HG02840 (cell line): ENCODE measurements around the gene LIMCH1.
"Not testable (repeated sequence)": the region's sequence is repeated elsewhere in the genome, so short reads cannot be mapped to it uniquely, and the experiment has no call there.

Experiments used
- ATAC-seq: cut with Tn5 transposase; IDR thresholded peaks from one replicate; pipeline ENCODE4 v1.9.1; 2021; ENCODE audit warnings: mild to moderate bottlenecking, moderate library complexity, moderate number of reproducible peaks; ENCODE audit not compliant: unreplicated experiment, low FRiP score

Gene LIMCH1

DNA sequence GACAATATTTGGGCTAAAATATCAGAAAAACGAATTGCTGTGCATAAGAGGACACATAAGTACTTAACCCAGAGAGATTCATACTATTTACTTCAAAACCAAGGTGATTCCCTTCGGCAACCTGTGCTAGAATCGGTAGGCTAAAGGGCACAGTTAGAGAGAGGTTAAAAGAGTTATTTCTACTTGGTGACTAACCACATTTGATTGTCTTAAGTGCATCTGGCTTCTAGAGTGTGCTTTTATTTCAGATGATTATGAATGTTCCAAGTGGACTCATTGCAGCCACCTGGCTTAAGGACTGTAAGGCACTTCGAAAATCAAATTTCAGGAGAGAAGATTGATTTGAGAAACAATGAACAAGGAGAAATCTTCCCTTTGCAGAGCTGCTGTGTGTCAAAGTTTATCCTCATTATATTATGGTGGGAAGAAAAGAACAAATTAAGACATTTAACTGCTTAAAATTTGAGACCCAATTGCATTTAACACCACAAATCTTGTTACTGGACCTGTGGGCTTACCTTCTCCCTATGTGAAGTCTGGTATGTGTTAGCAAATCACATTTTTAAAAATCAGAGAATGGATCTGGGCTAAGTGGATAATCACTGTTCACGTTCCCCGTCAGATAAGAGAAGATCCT is 176.5 kb downstream of the LIMCH1 start:
- ATAC-seq: no peak

DNA sequence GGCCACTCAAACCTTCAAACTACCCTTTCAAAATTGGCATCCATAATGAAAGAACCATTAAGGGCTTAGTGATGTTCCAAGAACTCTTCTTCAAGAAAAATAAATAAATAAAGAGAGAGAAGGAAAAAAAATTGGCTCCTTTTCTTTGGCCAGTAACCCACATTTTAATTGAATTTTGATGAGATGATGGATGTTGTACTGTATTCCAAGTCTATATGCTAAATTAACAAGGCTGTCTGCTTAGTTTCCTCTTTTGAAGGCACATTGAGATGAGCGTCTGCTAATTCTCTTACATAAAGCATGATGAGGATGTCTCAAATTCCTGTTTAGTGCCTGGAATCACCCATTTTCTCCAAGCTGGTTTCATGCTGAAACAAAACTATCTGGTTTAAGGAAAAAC is 177.2 kb downstream of the LIMCH1 start:
- ATAC-seq: no peak

GRCh38 chr4:41718907-41719306 is 180.9 kb downstream of the LIMCH1 start:
- no peak for ATAC-seq

GRCh38 chr4:41719417-41719816 is 181.5 kb downstream of the LIMCH1 start:
- ATAC-seq: no peak

DNA sequence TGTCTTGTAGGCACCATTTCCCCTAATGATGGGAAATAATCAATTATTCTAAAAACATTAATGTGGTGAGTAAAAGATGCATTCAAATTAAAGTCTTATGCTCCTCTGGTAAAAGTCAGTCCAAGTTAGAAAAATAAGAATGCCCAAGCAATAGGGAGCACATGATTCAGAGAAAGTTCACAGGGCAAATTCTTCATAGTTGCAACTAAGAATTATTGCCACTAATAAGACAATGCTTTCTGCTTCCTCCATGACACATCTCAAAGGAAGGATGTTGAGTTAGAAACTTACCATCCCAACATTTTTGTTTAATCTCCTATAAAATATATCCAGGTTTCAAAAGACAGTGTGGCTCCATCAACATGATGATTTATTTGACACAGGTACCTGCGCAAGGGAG is 184.2 kb downstream of the LIMCH1 start:
- ATAC-seq: no peak

GRCh38 chr4:41723286-41723685 is 185.3 kb downstream of the LIMCH1 start:
- no peak for ATAC-seq

DNA sequence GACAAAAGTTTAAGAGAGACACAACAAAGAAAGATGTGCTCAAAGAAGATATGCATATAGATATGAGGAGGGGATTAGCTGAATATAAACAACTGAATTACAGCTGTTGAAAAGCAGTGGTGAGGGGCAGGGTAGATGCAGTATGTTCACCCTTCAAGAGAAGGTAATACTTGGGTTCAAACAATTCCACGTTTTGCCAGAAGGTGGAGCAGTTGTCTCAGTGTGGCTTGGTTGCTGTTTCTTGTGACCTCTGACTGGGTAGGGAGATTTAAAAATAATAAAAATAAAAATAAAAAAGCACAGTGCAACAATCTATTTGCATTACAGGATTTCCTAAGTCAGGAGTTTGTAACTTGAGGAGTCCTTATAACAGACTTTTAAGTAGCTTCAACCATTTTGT is 187.3 kb downstream of the LIMCH1 start:
- no peak for ATAC-seq

- no peak for ATAC-seq
Measured at GRCh38 chr4:41727861-41728572, 190.1 kb downstream of the LIMCH1 start.

DNA sequence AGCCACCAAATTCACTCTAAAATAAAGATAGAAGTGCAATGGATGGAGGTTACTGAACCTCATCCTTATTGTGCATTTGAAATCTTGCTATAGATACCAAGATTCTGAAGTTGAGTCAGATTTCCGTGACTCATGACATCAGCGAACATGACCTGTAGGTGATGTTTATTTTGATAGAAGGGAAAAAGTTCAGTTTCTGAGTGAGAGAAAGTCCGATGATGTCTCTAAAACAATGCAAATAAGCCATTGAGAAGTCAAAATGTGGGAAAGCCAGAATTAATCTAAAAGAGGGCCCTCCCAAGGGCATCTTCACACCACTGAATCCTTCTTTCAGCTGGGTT is 190.6 kb downstream of the LIMCH1 start:
- ATAC-seq: no peak

DNA sequence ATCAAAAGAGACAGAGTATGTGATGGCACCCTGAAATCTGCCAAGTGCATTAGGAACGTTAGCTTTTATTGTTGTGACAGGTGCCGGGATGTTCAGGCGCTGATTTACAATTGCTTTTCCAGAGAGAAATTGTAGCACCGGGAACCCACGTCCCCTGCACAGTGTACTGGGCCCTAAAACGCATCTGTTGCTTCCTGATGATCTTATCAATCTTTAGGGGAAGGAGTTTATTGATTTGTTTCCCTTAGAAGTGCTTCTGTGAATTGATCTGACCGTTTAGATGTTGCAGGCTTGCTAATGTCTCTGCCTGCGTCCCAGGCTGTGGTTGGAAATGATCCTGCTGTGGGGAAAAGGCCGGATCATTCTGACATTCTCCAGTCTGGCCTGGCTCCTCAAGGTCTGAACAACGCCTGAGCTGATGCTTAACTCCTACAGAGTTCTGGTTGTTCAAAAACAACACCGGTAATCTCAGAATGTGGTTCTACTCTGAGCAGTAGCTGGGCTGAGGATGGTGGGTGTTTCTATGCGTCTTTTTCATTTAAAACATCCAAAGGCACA is 193.7 kb downstream of the LIMCH1 start:
- no peak for ATAC-seq

- no peak for ATAC-seq
Measured at GRCh38 chr4:41734371-41734770, 196.4 kb downstream of the LIMCH1 start.

- not testable (repeated sequence) for ATAC-seq
Measured at GRCh38 chr4:41737491-41737890, 199.5 kb downstream of the LIMCH1 start.

- ATAC-seq: no peak
Measured at GRCh38 chr4:41741354-41741753, 203.4 kb downstream of the LIMCH1 start.

GRCh38 chr4:41744572-41745291 is 206.8 kb downstream of the LIMCH1 start:
- no peak for ATAC-seq

GRCh38 chr4:41745292-41746024 is 207.5 kb downstream of the LIMCH1 start:
- no peak for ATAC-seq

- ATAC-seq: no peak
Measured at GRCh38 chr4:41746025-41746439, 208.1 kb downstream of the LIMCH1 start.

GRCh38 chr4:41746440-41747229 is 208.7 kb downstream of the LIMCH1 start:
- ATAC-seq: no peak

DNA sequence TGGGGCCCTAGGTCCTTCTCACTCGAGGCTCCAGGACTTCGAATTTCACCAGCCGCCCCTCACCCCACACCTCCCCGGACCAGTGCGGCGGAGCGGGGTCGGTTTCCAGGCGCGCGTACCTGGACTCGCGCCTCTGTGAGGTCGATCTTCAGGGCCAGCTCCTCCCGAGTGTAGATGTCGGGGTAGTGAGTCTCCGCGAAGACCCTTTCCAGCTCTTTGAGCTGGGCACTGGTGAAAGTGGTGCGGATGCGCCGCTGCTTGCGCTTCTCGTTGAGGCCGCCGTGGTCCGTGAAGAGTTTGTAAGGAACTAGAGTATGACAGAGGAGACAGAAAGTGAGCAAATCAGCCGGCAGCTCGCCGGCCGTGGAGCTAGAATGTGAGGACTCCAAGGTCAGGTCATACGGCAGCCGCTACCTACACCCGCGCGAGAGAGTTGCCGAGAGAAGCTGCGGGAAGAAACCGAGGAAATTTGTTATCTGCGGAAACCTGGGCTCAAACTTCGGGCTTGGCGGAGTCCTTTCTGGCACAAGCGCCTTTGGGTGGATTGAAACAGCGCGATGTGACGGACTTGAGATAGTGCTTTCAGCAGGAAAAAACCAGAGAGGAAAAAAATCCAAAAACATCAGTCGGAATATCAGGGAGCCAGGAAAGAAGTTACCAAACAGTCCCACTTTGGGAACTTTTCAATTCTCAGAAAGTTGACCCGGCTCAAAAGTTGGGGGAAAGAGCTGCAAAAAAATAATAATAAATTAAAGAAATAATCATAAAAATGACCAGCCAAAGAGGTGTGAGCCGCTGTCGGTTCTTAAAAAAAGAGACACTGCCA is 209.5 kb downstream of the LIMCH1 start:
- ATAC-seq: no peak

GRCh38 chr4:41748074-41748570 is 210.2 kb downstream of the LIMCH1 start:
- no peak for ATAC-seq
